ENCODE measurements around the gene AHCYL2.
"Not testable (repeated sequence)": the region's sequence is repeated elsewhere in the genome, so short reads cannot be mapped to it uniquely, and the experiment has no call there.

Gene AHCYL2

GRCh38 chr7:129245533-129245932 lies 20.7 kb downstream of the AHCYL2 start:
- no peak for DNase-seq

GRCh38 chr7:129247087-129247486 lies 22.3 kb downstream of the AHCYL2 start:
- DNase-seq, result no peak

DNA sequence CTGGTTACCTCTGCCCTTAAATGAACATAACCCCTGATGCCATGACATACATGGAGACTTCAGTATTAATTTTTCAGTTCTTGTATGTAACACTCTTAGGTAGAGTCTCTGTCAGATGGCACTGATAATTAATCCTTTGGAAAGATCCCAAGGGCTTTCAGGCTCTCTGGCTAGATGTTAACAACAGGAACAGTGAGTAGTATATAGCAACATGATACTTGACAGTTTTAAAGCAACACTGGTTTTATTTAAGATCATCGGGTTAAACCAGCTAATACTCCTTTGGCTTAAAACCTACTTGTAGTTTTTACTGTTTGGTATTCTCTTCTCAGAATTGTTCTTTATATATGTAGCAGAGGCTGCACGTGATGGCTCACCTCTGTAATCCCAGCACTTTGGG lies 27.3 kb downstream of the AHCYL2 start:
- DNase-seq, result no peak

DNA sequence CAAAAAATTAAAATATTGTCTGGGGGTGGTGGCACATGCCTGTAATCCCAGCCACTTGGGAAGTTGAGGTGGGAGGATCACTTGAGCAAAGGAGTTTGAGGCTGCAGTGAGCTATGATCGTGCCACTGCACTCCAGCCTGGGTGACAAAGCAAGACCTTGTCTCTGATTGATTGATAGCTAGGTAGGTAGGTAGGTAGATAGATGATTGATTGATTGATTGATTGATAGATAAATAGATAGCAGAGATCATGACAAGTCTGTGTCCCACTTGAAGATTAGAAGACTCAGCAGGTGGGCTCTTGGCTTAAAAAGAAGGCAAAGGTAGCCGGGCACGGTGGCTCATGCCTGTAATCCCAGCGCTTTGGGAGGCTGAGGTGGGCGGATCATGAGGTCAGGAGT lies 27.8 kb downstream of the AHCYL2 start:
- DNase-seq, result not testable (repeated sequence)

DNA sequence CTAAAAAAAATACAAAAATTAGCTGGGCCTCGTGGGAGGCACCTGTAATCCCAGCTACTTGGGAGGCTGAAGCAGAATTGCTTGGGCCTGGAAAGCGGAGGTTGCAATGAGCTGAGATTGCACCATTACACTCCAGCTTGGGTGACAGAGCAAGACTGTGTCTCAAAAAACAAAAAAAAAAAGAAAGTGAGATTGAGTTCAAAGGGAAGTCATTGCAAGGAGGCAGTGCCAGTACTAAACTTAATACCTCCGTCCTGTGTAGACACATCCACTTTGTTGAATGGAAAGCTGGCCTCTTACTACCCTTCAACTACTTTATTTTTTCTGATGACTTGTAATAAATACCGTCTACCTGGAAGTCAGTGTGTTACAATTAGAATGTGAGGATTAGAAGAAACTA lies 31.0 kb downstream of the AHCYL2 start:
- DNase-seq, result no peak

- no peak for DNase-seq
Measured at GRCh38 chr7:129256221-129256620, 31.4 kb downstream of the AHCYL2 start.

- DNase-seq, result no peak
Measured at GRCh38 chr7:129257168-129257567, 32.3 kb downstream of the AHCYL2 start.

DNA sequence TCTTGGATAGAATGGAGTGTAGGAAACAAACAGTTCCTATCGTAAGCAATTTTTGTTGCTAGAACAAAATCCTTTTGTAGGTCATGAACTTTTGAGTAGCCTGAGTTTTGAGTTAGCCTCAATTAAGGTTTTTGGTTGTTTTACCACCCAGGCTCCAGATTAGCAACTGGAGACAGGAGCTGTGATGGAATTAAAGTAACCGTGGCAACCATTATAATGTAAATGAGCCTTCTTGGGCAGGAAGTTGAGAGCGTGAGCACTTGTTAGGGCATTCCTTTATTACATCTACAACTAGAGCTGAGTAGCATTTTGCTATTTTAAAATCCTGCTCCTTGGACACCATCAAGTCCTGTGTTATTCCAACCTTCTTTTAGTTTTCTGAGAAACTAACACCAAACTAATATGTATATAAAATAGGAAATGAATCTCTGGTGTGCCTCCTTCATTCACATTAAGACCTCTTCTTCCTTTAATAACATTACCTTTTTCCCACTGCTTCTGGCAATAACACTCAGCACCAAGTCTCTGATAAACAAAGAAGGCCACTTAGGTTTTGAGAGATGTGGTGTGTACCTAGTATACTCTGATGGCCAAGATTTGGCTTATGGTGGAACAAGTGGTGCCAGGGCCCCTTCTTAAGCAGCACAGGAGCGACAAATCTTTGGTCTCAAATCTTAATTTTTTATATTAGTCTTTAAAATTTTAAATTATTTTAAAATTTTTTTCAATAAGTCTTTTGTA lies 34.0 kb downstream of the AHCYL2 start:
- DNase-seq, result no peak

DNA sequence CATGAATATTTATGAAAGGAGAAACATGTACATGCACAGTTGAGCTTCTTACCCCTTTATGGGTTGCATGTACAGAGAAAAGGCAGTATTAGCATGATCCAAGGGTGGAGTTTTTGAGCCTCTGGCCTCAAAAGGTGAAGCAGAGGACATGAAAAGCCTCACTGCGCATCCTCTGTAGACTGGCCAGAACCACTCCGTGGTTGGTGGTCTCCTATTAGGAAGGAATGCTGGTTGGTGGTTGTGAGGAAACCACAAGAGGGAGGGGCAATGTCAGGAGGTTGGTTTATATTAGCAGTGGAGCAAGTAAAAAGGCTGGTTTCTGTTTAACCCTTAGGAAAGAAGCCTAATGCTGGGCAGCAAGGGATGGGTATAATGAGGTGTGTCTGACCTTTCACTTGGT lies 37.5 kb downstream of the AHCYL2 start:
- no peak for DNase-seq

DNA sequence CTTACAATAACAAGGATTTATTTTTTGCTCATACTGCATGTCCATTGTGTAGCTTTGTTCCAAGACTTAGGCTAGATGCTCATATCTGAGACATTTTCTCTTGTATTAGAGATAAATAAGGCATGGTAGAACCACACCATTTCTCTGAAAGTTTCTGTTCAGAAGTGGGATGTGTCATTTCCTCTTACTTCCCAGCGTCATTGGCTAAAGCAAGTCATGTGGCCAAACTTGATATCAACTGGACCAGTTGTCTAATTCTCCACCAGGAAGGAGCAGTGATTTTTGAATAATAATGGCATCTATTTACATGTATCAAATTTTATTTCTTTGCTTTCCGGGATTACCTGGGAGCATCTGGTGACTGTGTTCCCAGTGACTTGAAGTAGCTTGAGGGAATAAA lies 38.3 kb downstream of the AHCYL2 start:
- DNase-seq, result no peak

DNA sequence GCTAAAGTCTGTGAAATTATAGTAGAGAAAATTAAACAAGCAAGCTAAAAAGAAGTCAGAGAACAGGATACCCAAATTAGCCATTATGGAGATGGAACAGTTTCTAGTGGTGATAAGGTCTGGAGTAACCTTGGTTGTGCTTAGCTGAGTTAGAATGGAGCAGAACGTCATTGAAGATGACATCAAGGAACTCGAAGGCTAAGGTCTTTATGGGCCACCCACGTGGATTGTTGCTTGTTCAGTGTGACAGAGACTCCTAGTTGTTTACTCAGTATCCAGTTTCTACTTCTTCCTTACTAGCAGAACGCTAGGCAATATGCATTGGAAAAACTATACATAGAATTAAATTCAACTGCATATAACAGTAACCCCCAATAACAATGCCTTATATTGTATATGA lies 39.7 kb downstream of the AHCYL2 start:
- DNase-seq, result no peak

DNA sequence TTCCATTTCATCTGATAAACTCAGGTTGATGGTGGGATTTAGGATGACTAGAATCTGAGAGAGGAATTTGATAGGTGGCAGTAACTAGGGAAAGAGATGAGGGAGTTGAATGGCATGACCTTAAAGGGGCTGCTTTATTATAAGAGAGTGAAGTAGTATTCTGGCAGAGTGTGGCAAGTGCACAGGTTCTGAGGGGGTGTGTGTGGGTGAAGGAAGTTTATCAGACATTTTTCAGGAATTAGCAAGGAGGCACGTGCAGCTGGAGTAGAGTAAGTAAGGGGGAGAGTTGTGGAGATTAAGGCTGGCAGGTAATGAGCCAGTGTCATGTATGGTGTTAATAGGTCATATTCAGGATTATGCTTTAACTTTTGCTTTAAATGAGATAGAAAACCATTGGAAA lies 40.5 kb downstream of the AHCYL2 start:
- DNase-seq, result no peak

GRCh38 chr7:129266181-129266580 lies 41.4 kb downstream of the AHCYL2 start:
- DNase-seq, result no peak

- DNase-seq, result no peak
Measured at GRCh38 chr7:129270077-129270476, 45.2 kb downstream of the AHCYL2 start.

DNA sequence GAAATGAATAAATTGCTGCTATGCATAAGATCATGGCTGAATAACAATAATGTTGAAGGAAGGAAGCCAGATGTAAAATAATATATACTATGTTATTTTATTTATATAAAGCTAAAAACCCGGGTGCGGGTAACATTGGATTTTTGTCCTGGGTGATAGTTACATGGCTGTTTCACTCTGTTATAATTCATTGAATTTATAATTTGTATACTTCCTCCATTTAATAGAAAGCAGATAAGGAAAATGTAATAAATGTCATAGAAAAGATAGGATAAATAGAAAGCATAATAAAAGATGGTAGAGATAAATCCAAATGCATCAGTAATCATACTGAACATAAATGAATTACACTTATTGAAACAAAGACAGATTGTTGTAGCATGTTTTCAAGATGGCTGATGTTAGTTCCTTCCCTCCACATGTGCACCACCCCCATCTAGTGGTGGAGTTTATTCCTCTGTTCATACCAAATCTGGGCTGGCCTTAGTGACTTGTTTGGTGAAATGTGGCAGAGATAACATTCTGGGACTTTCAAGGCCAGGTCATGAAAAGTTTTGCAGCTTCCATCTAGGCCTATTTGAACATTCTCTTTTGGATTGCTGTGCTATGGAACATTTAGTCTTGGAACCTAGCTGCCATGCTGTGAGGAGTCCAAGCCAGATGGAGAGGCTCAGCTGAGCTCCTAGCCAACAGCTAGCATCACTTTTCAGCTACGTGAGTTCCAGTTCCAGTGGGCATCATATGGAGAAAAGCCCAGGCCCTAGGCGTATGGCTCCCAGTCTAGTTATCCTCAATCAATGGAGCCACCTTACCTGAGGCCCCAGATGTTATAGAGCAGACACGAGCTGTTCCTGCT lies 46.9 kb downstream of the AHCYL2 start:
- no peak for DNase-seq

DNA sequence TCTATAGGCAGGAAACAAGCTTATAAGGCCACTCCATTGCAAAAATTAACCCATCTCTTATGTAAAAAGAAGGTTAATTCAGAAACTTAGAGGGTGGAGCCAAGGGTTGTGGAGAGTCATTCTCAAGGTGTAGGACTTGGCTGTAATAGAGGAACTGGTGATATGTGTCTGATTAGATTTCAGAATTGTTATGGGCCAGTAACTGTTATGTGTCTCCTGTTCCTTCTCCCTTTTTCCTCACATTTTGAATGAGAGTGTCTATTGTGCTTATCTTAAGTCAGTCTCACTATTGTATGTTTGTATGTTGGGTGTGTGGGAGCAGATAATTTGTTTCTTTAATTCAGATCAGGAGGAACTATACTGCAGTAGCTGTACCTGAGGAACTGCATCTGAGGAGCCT lies 49.1 kb downstream of the AHCYL2 start:
- no peak for DNase-seq

GRCh38 chr7:129277629-129278028 lies 52.8 kb downstream of the AHCYL2 start:
- DNase-seq, result no peak

GRCh38 chr7:129278688-129279087 lies 53.9 kb downstream of the AHCYL2 start:
- DNase-seq, result no peak

GRCh38 chr7:129279757-129280156 lies 54.9 kb downstream of the AHCYL2 start:
- no peak for DNase-seq

- DNase-seq, result no peak
Measured at GRCh38 chr7:129281163-129281562, 56.3 kb downstream of the AHCYL2 start.

GRCh38 chr7:129282865-129283264 lies 58.0 kb downstream of the AHCYL2 start:
- no peak for DNase-seq

DNA sequence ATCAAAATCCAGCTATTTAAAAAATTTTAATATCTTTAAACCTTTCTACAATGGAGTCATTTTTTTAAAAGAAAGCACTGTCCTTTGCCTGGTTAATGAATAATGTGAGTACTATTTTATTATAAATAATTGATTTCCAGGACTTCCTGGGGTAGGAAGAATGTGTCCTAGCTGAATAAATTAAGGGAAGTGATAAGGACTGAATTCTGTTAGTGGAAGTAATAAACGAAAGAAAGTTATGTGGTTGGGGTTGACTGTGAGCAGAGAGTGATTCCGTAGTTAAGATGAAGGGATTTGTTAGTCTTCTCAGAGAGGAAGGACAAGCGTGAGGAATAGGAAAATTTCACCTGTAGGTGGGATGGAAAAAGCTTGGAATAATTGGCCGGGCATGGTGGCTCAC lies 59.1 kb downstream of the AHCYL2 start:
- DNase-seq, result no peak

GRCh38 chr7:129285111-129285510 lies 60.3 kb downstream of the AHCYL2 start:
- no peak for DNase-seq

- DNase-seq, result no peak
Measured at GRCh38 chr7:129292861-129293260, 68.0 kb downstream of the AHCYL2 start.
